BE2C (cell line): ENCODE data around the gene RAB27A.
"Not testable (repeated sequence)": the region's sequence is repeated elsewhere in the genome, so short reads cannot be mapped to it uniquely, and the experiment has no call there.

Experiments
- DNase-seq: peaks from one replicate; pipeline ENCODE4 v3.0.0-alpha.2; 2020
- H3K27me3 ChIP-seq: fragments of 250-450 bp; sonication (Bioruptor Pico); 2 replicates; pipeline ENCODE4 v1.5.1; 2020; ENCODE audit warnings: mild to moderate bottlenecking
- H3K36me3 ChIP-seq: fragments of 250-450 bp; sonication (Bioruptor Pico); 2 replicates; pipeline ENCODE4 v1.5.1; 2020; ENCODE audit warnings: mild to moderate bottlenecking
- H3K4me1 ChIP-seq: fragments of 250-450 bp; sonication (Bioruptor Pico); 2 replicates; pipeline ENCODE4 v1.5.1; 2020
- H3K4me3 ChIP-seq: 2 replicates; pipeline ENCODE4 v1.5.1; 2011; ENCODE audit warnings: low read depth, low read length
- H3K9me3 ChIP-seq: fragments of 250-450 bp; sonication (Bioruptor Pico); 2 replicates; pipeline ENCODE4 v1.5.1; 2020
- CTCF ChIP-seq: IDR thresholded peaks from 2 replicates; pipeline ENCODE4 v1.5.1; 2012; ENCODE audit warnings: mild to moderate bottlenecking, low read depth, low read length

The RAB27A gene

DNA sequence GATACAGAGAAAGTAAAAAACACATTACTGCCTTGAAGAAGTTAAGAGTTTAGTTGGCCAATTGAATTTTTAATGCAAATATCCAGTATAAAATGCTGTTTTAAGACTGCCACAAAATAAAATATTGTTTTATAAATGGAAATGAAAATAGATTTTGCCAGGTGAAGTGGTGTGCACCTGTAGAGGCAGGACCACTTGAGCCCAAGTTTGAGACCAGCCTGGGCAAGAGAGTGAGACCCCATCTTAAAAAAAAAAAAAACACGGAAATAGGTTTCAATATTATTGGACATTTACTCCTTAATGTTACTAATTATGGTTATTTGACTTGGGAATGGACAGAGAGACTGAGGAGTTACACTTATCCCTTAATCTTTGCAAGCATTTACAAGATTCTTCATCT, 31.4 kb upstream of the RAB27A start:
- H3K4me1 ChIP-seq, result 0 out of 2 replicates have a peak, but pooled peaks cover 2% of the 10 kb centered on the region

GRCh38 chr15:55320238-55320550, 30.6 kb upstream of the RAB27A start:
- no peaks in the 10 kb centered on the region for H3K27me3 ChIP-seq
- H3K4me3 ChIP-seq, result no peak overlapping the region
- TF ChIP-seq CTCF, result no peak
- no peaks in the 10 kb centered on the region for H3K36me3 ChIP-seq
- no peak for DNase-seq
- no peaks in the 10 kb centered on the region for H3K9me3 ChIP-seq
- H3K4me1 ChIP-seq, result 0 out of 2 replicates have a peak, but pooled peaks cover 2% of the 10 kb centered on the region

More for the DNA sequence above, 31.4 kb upstream of the RAB27A start:
- DNase-seq, result no peak
- H3K36me3 ChIP-seq, result no peaks in the 10 kb centered on the region
- TF ChIP-seq CTCF, result no peak
- no peak overlapping the region for H3K4me3 ChIP-seq
- H3K27me3 ChIP-seq, result no peaks in the 10 kb centered on the region
- H3K9me3 ChIP-seq, result no peaks in the 10 kb centered on the region

- peak overlapping the region; percentile 78 for H3K4me3 ChIP-seq
- TF ChIP-seq CTCF, result no peak
- H3K36me3 ChIP-seq, result no peaks in the 10 kb centered on the region
- H3K9me3 ChIP-seq, result no peaks in the 10 kb centered on the region
- H3K27me3 ChIP-seq, result no peaks in the 10 kb centered on the region
- 0 out of 2 replicates have a peak, but pooled peaks cover 2% of the 10 kb centered on the region for H3K4me1 ChIP-seq
- no peak for DNase-seq
These were observed 30.1 kb upstream of the RAB27A start for GRCh38 chr15:55319537-55320237.

DNA sequence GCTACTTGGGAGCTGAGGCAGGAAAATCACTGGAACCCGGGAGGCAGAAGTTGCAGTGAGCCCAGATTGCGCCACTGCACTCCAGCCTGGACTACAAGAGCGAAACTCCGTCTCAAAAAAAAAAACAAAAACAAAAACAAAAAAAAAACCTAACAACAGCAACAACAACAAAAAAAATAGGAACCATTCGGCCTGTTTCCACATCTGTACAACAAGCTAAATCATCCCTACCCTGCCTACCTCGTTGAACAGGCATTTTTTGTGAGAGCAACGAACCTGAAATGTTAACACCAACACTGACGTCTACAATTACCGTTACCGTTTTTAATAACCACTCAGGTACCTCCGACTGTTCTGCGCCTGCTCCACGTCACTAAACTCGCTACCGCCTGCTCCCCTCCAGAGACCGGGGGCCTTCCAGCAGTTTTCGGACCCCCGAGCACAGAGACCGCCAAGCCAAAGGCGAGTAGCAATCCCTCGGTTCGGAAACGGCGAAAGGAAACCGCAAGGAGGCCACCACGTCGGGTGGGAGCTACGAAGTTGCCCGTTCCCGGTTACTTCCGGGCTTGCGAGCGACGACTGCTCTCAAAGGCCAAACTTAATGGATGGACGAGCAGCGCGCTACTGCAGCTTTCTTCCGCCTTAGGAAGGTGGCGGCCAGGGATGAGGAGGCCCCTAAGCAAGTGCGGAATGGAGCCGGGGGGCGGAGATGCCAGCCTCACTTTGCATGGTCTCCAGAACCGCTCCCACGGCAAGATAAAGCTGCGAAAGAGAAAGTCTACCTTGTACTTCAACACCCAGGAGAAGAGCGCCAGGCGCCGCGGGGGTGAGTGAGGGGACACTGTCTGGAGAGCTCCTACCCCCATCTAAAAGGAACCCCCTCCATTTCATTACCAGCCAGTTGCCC, 29.2 kb upstream of the RAB27A start, which contains the start of the genes PIGB and PIGBOS1:
TSS of gene PIGB (plus strand) at position 635 of the 907 bp plus-strand sequence. CDS start at position 664, 29 bp downstream.
TSS of gene PIGBOS1 (minus strand) at position 536 of the 907 bp plus-strand sequence. CDS start 1,331 bp downstream, outside the sequence.
- H3K9me3 ChIP-seq, result no peaks in the 10 kb centered on the region
- peak within 1 kb of the TSS; percentile 78 for H3K4me3 ChIP-seq
- H3K36me3 ChIP-seq, result no peaks in the 10 kb centered on the region
- peak; percentile 84 for DNase-seq
- peak; percentile 25 for TF ChIP-seq CTCF
- H3K4me1 ChIP-seq, result 0 out of 2 replicates have a peak, but pooled peaks cover 2% of the 10 kb centered on the region
- no peaks in the 10 kb centered on the region for H3K27me3 ChIP-seq

DNA sequence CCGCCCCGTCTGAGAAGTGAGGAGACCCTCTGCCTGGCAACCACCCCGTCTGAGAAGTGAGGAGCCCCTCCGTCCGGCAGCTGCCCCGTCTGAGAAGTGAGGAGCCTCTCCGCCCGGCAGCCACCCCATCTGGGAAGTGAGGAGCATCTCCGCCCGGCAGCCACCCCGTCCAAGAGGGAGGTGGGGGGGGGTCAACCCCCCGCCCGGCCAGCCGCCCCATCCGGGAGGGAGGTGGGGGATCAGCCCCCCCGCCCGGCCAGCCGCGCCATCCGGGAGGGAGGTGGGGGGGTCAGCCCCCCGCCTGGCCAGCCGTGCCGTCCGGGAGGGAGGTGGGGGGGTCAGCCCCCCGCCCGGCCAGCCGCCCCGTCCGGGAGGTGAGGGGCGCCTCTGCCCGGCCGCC, 13.2 kb upstream of the RAB27A start:
- not testable (repeated sequence) for DNase-seq, H3K9me3 ChIP-seq, H3K36me3 ChIP-seq, H3K4me3 ChIP-seq, H3K27me3 ChIP-seq, H3K4me1 ChIP-seq

GRCh38 chr15:55297315-55297714, 7.7 kb upstream of the RAB27A start:
- DNase-seq, result no peak
- no peaks in the 10 kb centered on the region for H3K27me3 ChIP-seq
- H3K36me3 ChIP-seq, result no peaks in the 10 kb centered on the region
- no peak overlapping the region for H3K4me3 ChIP-seq
- TF ChIP-seq CTCF, result no peak
- no peaks in the 10 kb centered on the region for H3K9me3 ChIP-seq
- H3K4me1 ChIP-seq, result no peaks in the 10 kb centered on the region
